ENCODE measurements around the gene DCP1B. TPM values are rescaled to one million over a fixed set of nuclear protein-coding genes. Genes with fewer than 3 reads are reported as not detected.

Gene DCP1B
- total and polyA plus RNA-seq, 7 experiments from 2014 or later: 8.1 to 30.5 (median 19.3) TPM

GRCh38 chr12:2034633-2035430, 30.6 kb upstream of the DCP1B start:
- Histone ChIP-seq H3K36me3 (ENCODE audit: control insufficient read depth in 2 of 3, insufficient read depth in 3 of 3, low read length in 3 of 3) (no peaks in the 10 kb centered on the region), H3K4me1 (ENCODE audit: control insufficient read depth in 2 of 2, insufficient read depth in 2 of 2, low read length in 2 of 2) (peaks cover 0 to 4% of the 10 kb centered on the region in 2 donors), H3K4me3 (ENCODE audit: low read length) (peak overlapping the region; percentile 64), H3K27ac (ENCODE audit: low read depth, low read length) (no peak overlapping the region), H3K27me3 (ENCODE audit: control insufficient read depth in 2 of 2, insufficient read depth in 2 of 2, low read length in 2 of 2) (peaks cover 0 to 4% of the 10 kb centered on the region in 2 donors), H3K9me3 (ENCODE audit: control insufficient read depth in 2 of 3, low read length in 3 of 3) (no peaks in the 10 kb centered on the region)
- Mint-ChIP-seq H3K27me3 (peaks cover 33 to 75% (median 36%) of the 10 kb centered on the region in 5 donors), H3K9me3 (no peaks in the 10 kb centered on the region), H3K27ac (peak overlapping the region in 4 of 9 donors; percentile 6 to 85 (median 47)), H3K4me1 (peaks cover 6 to 15% (median 13%) of the 10 kb centered on the region in 7 donors), H3K36me3 (no peaks in the 10 kb centered on the region), H3K4me3 (peak overlapping the region; percentile 67 to 81 (median 74))
- ATAC-seq (peak; percentile 100), DNase-seq (peak; percentile 70 to 94 (median 83))
- ChIA-PET CTCF (interaction anchor here (0.6 kb wide), 1 partner anchor 918 kb away, joined by 4 read pairs; no protein-coding TSS in a partner anchor), POLR2A (no interaction called here)
- intact Hi-C loops (cut with micrococcal nuclease): loop anchor here (1.0 to 10.0 kb wide), 4 partner anchors 31 to 380 kb away; partner anchors contain the start of gene DCP1B (in 2 of the 2)

- no peaks in the 10 kb centered on the region for H3K9me3 Mint-ChIP-seq
- peaks cover 28 to 66% (median 29%) of the 10 kb centered on the region in 5 donors for H3K27me3 Mint-ChIP-seq
- ChIA-PET POLR2A (no interaction called here), CTCF (no interaction called here)
- H3K4me1 ChIP-seq (ENCODE audit: control insufficient read depth in 2 of 2, insufficient read depth in 2 of 2, low read length in 2 of 2): peaks cover 0 to 4% of the 10 kb centered on the region in 2 donors
- H3K9me3 ChIP-seq (ENCODE audit: control insufficient read depth in 2 of 3, low read length in 3 of 3): no peaks in the 10 kb centered on the region
- H3K27ac ChIP-seq (ENCODE audit: low read depth, low read length): no peak overlapping the region
- no peak overlapping the region for H3K4me3 Mint-ChIP-seq
- intact Hi-C loops (cut with micrococcal nuclease): loop anchor here in 1 of 2 donors (10.0 kb wide), 1 partner anchor 378 kb away; no protein-coding TSS in a partner anchor
- no peak overlapping the region for H3K27ac Mint-ChIP-seq
- ATAC-seq: no peak
- H3K27me3 ChIP-seq (ENCODE audit: control insufficient read depth in 2 of 2, insufficient read depth in 2 of 2, low read length in 2 of 2): peaks cover 0 to 4% of the 10 kb centered on the region in 2 donors
- DNase-seq: no peak
- no peaks in the 10 kb centered on the region for H3K36me3 ChIP-seq (ENCODE audit: control insufficient read depth in 2 of 3, insufficient read depth in 3 of 3, low read length in 3 of 3)
- H3K4me3 ChIP-seq (ENCODE audit: low read length): no peak overlapping the region
- no peaks in the 10 kb centered on the region for H3K36me3 Mint-ChIP-seq
- H3K4me1 Mint-ChIP-seq: peaks cover 6 to 15% (median 13%) of the 10 kb centered on the region in 7 donors
These were observed 28.2 kb upstream of the DCP1B start for GRCh38 chr12:2032506-2032905.

GRCh38 chr12:2029851-2030250, 25.6 kb upstream of the DCP1B start:
- H3K4me3 ChIP-seq (ENCODE audit: low read length): no peak overlapping the region
- no peak overlapping the region for H3K4me3 Mint-ChIP-seq
- H3K4me1 ChIP-seq (ENCODE audit: control insufficient read depth in 2 of 2, insufficient read depth in 2 of 2, low read length in 2 of 2): no peaks in the 10 kb centered on the region
- no peaks in the 10 kb centered on the region for H3K27me3 ChIP-seq (ENCODE audit: control insufficient read depth in 2 of 2, insufficient read depth in 2 of 2, low read length in 2 of 2)
- H3K27ac ChIP-seq (ENCODE audit: low read depth, low read length): no peak overlapping the region
- ATAC-seq (no peak), DNase-seq (no peak)
- no peaks in the 10 kb centered on the region for H3K9me3 Mint-ChIP-seq
- H3K36me3 ChIP-seq (ENCODE audit: control insufficient read depth in 2 of 3, insufficient read depth in 3 of 3, low read length in 3 of 3): no peaks in the 10 kb centered on the region
- no peaks in the 10 kb centered on the region for H3K36me3 Mint-ChIP-seq
- peaks cover 0 to 6% (median 5%) of the 10 kb centered on the region in 7 donors for H3K4me1 Mint-ChIP-seq
- ChIA-PET CTCF (interaction anchor here (0.7 to 0.8 kb wide), 2 partner anchors 15 to 191 kb away, joined by 3 to 5 read pairs; no protein-coding TSS in a partner anchor), POLR2A (no interaction called here)
- H3K9me3 ChIP-seq (ENCODE audit: control insufficient read depth in 2 of 3, low read length in 3 of 3): no peaks in the 10 kb centered on the region
- H3K27me3 Mint-ChIP-seq: peaks cover 18 to 41% (median 22%) of the 10 kb centered on the region in 5 donors
- intact Hi-C loops (cut with micrococcal nuclease): loop anchor here in 1 of 2 donors (10.0 kb wide), 1 partner anchor 375 kb away; no protein-coding TSS in a partner anchor
- H3K27ac Mint-ChIP-seq: no peak overlapping the region

GRCh38 chr12:2027351-2027750, 23.1 kb upstream of the DCP1B start:
- Histone ChIP-seq H3K36me3 (ENCODE audit: control insufficient read depth in 2 of 3, insufficient read depth in 3 of 3, low read length in 3 of 3) (no peaks in the 10 kb centered on the region), H3K27ac (ENCODE audit: low read depth, low read length) (no peak overlapping the region), H3K4me1 (ENCODE audit: control insufficient read depth in 2 of 2, insufficient read depth in 2 of 2, low read length in 2 of 2) (no peaks in the 10 kb centered on the region), H3K27me3 (ENCODE audit: control insufficient read depth in 2 of 2, insufficient read depth in 2 of 2, low read length in 2 of 2) (no peaks in the 10 kb centered on the region), H3K4me3 (ENCODE audit: low read length) (no peak overlapping the region), H3K9me3 (ENCODE audit: control insufficient read depth in 2 of 3, low read length in 3 of 3) (no peaks in the 10 kb centered on the region)
- Mint-ChIP-seq H3K36me3 (no peaks in the 10 kb centered on the region), H3K27ac (no peak overlapping the region), H3K27me3 (peaks cover 8 to 41% (median 9%) of the 10 kb centered on the region in 5 donors), H3K4me3 (no peak overlapping the region), H3K4me1 (no peaks in the 10 kb centered on the region), H3K9me3 (no peaks in the 10 kb centered on the region)
- ChIA-PET CTCF (no interaction called here), POLR2A (no interaction called here)
- DNase-seq (no peak), ATAC-seq (no peak)
- intact Hi-C loops (cut with micrococcal nuclease): no loop called here

- no peaks in the 10 kb centered on the region for H3K4me1 Mint-ChIP-seq
- Histone ChIP-seq H3K36me3 (ENCODE audit: control insufficient read depth in 2 of 3, insufficient read depth in 3 of 3, low read length in 3 of 3) (no peaks in the 10 kb centered on the region), H3K4me3 (ENCODE audit: low read length) (no peak overlapping the region), H3K27me3 (ENCODE audit: control insufficient read depth in 2 of 2, insufficient read depth in 2 of 2, low read length in 2 of 2) (no peaks in the 10 kb centered on the region), H3K4me1 (ENCODE audit: control insufficient read depth in 2 of 2, insufficient read depth in 2 of 2, low read length in 2 of 2) (no peaks in the 10 kb centered on the region), H3K9me3 (ENCODE audit: control insufficient read depth in 2 of 3, low read length in 3 of 3) (no peaks in the 10 kb centered on the region), H3K27ac (ENCODE audit: low read depth, low read length) (no peak overlapping the region)
- intact Hi-C loops (cut with micrococcal nuclease): no loop called here
- peaks cover 8 to 31% (median 16%) of the 10 kb centered on the region in 5 donors for H3K27me3 Mint-ChIP-seq
- POLR2A ChIA-PET: no interaction called here
- peaks cover 0 to 2% (median 0%) of the 10 kb centered on the region in 11 donors for H3K9me3 Mint-ChIP-seq
- H3K36me3 Mint-ChIP-seq: no peaks in the 10 kb centered on the region
- no peak overlapping the region for H3K4me3 Mint-ChIP-seq
- CTCF ChIA-PET: no interaction called here
- ATAC-seq (no peak), DNase-seq (no peak)
- H3K27ac Mint-ChIP-seq: no peak overlapping the region
These were observed 19.1 kb upstream of the DCP1B start for GRCh38 chr12:2023365-2023764.

GRCh38 chr12:2020511-2020910, 16.3 kb upstream of the DCP1B start:
- Mint-ChIP-seq H3K4me1 (no peaks in the 10 kb centered on the region), H3K9me3 (peaks cover 0 to 2% (median 0%) of the 10 kb centered on the region in 11 donors), H3K27ac (no peak overlapping the region), H3K4me3 (no peak overlapping the region), H3K36me3 (no peaks in the 10 kb centered on the region), H3K27me3 (peaks cover 11 to 40% (median 25%) of the 10 kb centered on the region in 5 donors)
- no peak for ATAC-seq
- H3K27me3 ChIP-seq (ENCODE audit: control insufficient read depth in 2 of 2, insufficient read depth in 2 of 2, low read length in 2 of 2): no peaks in the 10 kb centered on the region
- no peak for DNase-seq
- no peak overlapping the region for H3K4me3 ChIP-seq (ENCODE audit: low read length)
- no peaks in the 10 kb centered on the region for H3K9me3 ChIP-seq (ENCODE audit: control insufficient read depth in 2 of 3, low read length in 3 of 3)
- intact Hi-C loops (cut with micrococcal nuclease): no loop called here
- H3K27ac ChIP-seq (ENCODE audit: low read depth, low read length): no peak overlapping the region
- ChIA-PET CTCF (interaction anchor here (1.1 kb wide), 1 partner anchor 230 kb away, joined by 3 read pairs; no protein-coding TSS in a partner anchor), POLR2A (no interaction called here)
- no peaks in the 10 kb centered on the region for H3K36me3 ChIP-seq (ENCODE audit: control insufficient read depth in 2 of 3, insufficient read depth in 3 of 3, low read length in 3 of 3)
- H3K4me1 ChIP-seq (ENCODE audit: control insufficient read depth in 2 of 2, insufficient read depth in 2 of 2, low read length in 2 of 2): no peaks in the 10 kb centered on the region
